HG02884 (cell line): ENCODE data around the gene CEBPZOS.
"Not testable (repeated sequence)": the region's sequence is repeated elsewhere in the genome, so short reads cannot be mapped to it uniquely, and the experiment has no call there.

Experiments used
- ATAC-seq: cut with Tn5 transposase; IDR thresholded peaks from one replicate; pipeline ENCODE4 v1.9.1; 2021; ENCODE audit warnings: mild to moderate bottlenecking, moderate library complexity; ENCODE audit not compliant: unreplicated experiment

CEBPZOS gene

DNA sequence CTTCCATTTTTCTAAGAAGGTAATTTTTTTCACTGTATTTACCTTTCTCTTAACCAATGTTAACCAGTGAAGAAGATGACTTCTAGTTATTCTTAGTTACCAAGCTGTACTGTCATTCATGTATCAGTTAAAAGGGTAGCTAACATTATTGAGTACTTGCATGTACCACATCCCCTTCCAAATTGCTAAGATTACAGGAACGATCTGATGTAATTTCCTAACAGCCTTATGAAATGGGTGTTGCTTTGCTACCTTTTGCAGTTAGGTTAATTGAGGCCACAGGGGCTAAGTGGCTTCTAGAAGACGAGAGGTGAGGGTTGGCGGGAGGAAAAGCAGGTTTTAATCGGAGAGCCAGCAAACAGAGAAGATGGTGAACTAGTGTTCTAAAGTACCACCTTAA lies 6.0 kb upstream of the CEBPZOS start:
- no peak for ATAC-seq

- no peak for ATAC-seq
Measured at GRCh38 chr2:37191253-37191652, 5.0 kb upstream of the CEBPZOS start.

DNA sequence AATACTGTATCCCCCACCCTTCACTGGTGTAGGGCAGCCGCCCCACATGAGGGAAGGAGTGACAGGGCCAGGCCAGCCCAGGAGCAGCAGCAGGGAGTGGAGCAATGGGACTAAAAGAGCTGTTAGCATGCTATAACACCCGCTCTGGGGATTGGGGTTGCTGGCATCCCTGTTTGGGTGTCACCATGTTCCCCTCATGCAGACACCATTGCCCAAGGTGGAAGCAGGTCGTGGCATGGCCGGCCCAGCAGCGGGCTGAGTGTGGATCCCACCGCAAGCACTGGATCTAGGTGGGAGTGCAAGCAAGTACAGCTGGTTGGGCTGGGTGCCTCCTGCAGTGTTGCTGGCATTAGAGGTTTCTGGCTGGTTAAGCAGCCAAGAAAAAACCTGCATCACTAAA lies 4.5 kb upstream of the CEBPZOS start:
- ATAC-seq = no peak

DNA sequence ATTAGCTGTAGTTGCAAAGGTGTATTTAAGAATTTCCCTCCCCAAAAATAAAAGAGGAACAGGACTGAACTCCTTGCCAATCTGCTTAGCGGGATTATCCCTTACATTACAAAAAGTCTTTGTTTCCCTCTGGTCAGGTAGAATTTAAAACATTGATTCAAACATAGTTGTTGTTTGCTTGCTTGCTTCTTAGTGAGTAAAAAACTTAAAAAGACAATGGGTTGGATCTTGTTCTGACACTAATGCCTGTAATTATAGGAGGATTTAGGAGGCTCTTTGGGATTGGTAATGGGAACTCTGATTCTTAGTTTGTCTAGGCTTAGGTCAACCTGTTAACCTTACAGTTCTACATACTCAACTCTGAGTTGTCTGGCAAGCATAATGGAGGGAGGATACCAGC lies 3.7 kb upstream of the CEBPZOS start:
- no peak for ATAC-seq

- not testable (repeated sequence) for ATAC-seq
Measured at GRCh38 chr2:37195862-37196319, 405 bp upstream of the CEBPZOS start.

DNA sequence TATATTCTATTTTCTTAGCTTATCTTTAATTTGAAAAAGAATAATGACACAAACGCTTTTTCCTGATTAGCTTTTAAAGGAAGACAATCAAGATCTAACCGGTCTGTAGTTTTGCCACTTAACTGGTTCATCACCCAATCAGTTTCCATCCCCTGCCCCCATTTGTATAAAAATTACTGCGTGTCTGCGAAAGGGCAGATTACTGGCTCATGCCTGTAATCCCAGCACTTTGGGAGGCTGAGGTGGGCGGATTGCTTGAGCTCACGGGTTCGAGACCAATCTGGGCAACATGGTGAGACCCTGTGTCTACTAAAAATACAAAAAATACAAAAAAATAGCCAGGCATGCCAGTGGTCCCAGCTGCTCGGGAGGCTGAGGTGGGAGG lies 2.4 kb downstream of the CEBPZOS start:
- no peak for ATAC-seq

DNA sequence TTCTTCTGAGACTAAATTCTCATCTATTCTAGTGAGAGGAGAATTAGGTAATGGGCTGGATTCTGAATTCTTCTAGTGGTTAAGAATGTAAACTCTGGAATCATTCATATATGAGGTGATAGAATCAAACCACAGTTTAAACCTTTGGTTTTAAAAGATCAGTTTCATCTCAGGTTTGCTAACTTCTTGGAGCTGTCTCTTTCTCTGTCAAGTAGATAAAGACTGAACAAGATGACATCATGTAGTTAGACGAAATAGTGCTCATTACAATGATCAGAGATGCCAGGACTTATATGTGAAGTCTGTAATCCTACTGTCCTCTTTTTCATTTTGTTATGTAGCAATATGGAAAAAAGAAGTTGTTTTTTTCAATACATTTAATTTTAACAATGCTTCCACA lies 4.9 kb downstream of the CEBPZOS start:
- ATAC-seq = no peak

GRCh38 chr2:37201766-37202165 lies 5.5 kb downstream of the CEBPZOS start:
- ATAC-seq = no peak

GRCh38 chr2:37203708-37204107 lies 7.4 kb downstream of the CEBPZOS start:
- ATAC-seq = no peak

DNA sequence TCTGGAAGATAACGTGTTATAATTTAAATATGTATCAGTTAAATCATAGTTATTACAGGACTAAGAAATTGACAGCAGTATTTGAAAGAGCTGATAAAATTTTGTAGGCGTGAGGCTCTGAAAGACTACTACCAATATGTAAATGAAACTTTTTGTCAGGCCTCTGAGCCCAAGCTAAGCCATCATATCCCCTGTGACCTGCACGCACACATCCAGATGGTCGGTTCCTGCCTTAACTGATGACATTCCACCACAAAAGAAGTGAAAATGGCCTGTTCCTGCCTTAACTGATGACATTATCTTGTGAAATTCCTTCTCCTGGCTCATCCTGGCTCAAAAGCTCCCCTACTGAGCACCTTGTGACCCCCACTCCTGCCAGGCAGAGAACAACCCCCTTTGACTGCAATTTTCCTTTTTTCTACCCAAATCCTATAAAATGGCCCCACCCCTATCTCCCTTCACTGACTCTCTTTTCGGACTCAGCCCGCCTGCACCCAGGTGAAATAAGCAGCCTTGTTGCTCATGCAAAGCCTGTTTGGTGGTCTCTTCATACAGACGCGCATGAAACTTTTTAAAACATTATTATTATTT lies 8.9 kb downstream of the CEBPZOS start:
- not testable (repeated sequence) for ATAC-seq

DNA sequence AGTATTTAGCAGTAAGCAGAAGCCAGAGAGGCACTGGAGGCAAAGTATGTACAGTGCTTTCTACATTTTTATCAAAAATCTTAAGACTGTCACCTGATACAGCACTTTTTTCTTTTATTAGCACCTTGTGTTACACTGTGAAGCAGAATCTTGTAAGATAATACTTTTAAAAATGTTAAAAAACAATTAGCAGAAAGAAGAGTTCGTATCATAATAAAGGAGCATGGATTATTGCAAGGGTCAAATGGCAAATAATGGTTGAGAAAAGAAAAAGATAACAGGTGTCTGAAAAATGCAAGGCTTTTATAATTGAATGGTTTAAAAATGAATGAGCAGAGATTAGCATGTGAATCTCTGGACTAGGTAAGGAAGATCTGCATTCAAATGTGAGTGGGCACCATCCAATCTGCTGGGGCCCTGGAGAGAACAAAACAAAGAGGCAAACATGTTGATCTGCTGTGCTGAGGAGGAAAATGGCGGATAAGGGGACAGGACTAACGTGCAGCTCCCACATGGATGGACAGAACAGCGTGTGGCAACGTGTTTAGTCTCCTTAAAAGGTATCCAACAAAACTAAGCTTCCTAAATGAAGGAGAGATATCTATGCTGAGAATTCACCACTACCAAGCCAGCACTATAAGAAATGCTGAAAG lies 9.5 kb downstream of the CEBPZOS start:
- no peak for ATAC-seq

DNA sequence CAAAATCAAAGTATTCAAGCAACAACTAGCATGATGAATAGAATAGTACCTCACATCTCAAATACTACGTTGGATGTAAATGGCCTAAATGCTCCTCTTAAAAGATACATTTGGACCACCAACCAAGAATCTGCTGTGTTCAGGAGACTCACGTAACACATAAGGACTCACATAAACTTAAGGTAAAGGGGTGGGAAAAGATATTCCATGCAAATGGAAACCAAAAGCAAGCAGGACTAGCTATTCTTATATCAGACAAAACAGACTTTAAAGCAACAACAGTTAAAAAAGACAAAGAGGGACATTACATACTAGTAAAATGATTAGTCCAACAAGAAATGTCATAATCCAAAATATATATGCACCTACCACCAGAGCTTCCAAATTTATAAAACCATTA lies 10.5 kb downstream of the CEBPZOS start:
- ATAC-seq = not testable (repeated sequence)

- ATAC-seq = no peak
Measured at GRCh38 chr2:37211212-37211611, 14.9 kb downstream of the CEBPZOS start.

DNA sequence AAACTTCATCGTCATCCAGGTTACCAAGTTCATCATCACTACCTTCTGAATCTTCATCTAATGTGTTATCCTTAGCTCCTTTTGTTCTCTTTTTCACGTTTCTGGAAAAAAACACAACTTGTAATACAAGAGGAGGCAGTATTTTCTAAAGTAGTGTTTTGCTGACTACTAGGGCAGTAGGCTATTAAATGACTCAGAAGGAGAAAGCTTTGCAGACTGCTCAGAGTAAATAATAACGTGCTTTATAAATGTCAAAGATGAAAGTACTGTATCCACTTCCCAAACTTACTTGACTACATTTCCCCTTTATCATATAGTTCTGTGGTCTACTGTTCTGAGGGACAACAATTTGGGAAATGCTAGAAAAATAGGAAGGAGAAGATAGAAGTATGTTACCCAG lies 15.6 kb downstream of the CEBPZOS start:
- no peak for ATAC-seq

- no peak for ATAC-seq
Measured at GRCh38 chr2:37215250-37215649, 19.0 kb downstream of the CEBPZOS start.

GRCh38 chr2:37219046-37219445 lies 22.8 kb downstream of the CEBPZOS start:
- no peak for ATAC-seq

DNA sequence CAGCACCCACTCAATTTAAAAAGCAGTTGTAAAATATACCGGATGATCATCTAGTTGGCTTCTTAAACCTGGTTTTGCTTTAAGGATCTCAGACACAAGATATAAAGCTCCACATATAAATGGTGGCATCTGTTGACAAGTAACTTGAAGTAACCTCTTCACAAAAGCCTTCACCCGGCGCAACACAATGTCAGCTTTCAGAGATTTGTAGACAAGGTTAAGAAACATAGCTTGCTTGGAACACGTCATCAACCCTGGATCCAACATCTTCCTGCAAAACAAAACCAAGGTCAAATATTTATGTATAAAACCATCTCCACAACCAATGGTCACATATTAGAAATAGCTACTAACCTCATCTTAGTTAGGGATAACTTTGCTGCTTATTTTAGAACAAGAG lies 26.8 kb downstream of the CEBPZOS start:
- no peak for ATAC-seq

GRCh38 chr2:37224063-37224462 lies 27.8 kb downstream of the CEBPZOS start:
- ATAC-seq = no peak

GRCh38 chr2:37225129-37225528 lies 28.8 kb downstream of the CEBPZOS start:
- ATAC-seq = not testable (repeated sequence)

DNA sequence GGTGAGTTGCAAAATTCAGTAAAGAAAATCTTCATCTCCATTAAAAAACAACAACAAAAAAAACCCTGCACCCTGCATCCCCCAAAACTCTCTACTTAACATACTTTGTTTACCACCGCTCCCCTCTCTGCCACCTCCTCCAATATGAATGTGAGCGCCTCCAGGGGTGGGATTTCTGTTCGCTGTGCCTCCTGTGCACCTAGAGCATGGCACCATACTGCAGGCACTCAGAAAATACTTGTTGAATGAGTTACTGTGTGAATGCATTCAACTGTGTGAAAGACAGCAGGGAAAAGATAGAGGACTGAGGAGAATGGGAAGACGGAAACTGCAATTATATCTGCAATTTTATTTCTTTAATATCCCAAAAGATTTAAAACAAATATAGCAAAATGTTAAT lies 30.6 kb downstream of the CEBPZOS start:
- ATAC-seq = no peak

DNA sequence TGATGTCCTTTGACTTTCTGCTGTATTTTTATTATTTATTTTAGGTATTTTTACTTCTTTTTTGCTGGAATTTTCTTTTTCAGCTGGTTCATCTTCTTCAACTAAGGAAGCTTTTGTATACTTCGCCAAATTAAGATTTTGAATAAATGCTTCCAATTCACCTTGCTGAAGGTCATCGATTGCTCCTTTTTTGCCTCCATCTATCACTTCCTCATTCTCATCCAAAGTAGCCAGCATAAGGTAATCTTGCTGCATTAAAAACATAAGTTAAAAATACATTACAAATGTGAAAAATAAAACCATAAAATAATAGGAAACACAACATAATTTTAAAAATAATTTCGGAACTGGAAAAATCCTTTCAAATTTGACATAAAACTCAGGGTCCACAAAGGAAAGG lies 32.5 kb downstream of the CEBPZOS start:
- no peak for ATAC-seq

DNA sequence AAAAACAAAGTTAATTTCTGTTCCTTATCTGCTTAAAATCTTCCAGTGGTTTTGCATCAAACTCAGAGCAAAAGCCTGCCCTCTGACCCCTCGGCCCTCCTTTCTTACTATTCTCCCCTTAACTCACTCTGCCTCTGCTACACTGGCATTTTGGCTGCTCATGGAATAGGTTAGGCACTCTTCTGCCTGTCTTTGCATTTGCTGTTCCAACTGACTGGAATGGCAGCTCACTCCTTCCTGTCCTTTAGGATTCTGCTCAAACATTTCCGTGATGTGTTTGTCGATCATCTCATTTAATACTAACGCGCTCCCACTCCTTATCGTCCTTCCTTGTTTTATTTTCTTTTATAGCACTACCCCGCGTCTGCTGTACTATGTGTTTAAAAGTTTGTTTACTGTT lies 34.3 kb downstream of the CEBPZOS start:
- no peak for ATAC-seq
